A673 (cell line): ENCODE results near the gene SHANK3. TPM values are rescaled to one million over a fixed set of nuclear protein-coding genes. Genes with fewer than 3 reads are reported as not detected.

Experiments
- BruUV-seq: library from RNA; stranded (reverse); fragments of 400-500 nt; replicated peaks from 2 replicates; lab custom pipeline; 2021; lab: Mats Ljungman, UMichigan
- CTCF ChIA-PET: fragments of 300-600 bp; sonication (Branson Sonifier 250); formaldehyde crosslinking; loops from one replicate; lab custom pipeline; 2022; ENCODE audit warnings: antibody characterized with exemption; lab: Charles Lee
- POLR2A ChIA-PET: fragments of 300-600 bp; sonication (Branson Sonifier 250); formaldehyde crosslinking; loops from one replicate; lab custom pipeline; 2022; ENCODE audit warnings: antibody characterized with exemption; ENCODE audit not compliant: low non-redundant PET; lab: Charles Lee
- DNase-seq: peaks from one replicate; pipeline ENCODE4 v3.0.0-alpha.2; 2015; ENCODE audit warnings: low spot score
- H3K27ac ChIP-seq: fragments of 200-600 bp; sonication (generic); 2 replicates; pipeline ENCODE4 v1.5.1; 2016; ENCODE audit warnings: mixed run types, low read depth, mild to moderate bottlenecking, mixed read lengths, antibody characterized with exemption, low read length; ENCODE audit not compliant: poor library complexity, severe bottlenecking
- H3K27me3 ChIP-seq: fragments of 200-600 bp; sonication (generic); replicated peaks from 2 replicates; pipeline ENCODE4 v1.6.1; 2017; ENCODE audit warnings: mixed run types, low read depth, mild to moderate bottlenecking, mixed read lengths, antibody characterized with exemption, low read length; ENCODE audit not compliant: insufficient read depth, poor library complexity
- H3K36me3 ChIP-seq: fragments of 200-600 bp; sonication (generic); 2 replicates; pipeline ENCODE4 v1.6.1; 2016; ENCODE audit warnings: mixed run types, mild to moderate bottlenecking, mixed read lengths, antibody characterized with exemption, low read length; ENCODE audit not compliant: insufficient read depth, poor library complexity, severe bottlenecking
- H3K4me1 ChIP-seq: fragments of 200-600 bp; sonication (generic); 2 replicates; pipeline ENCODE4 v1.6.1; 2017; ENCODE audit warnings: mixed run types, mild to moderate bottlenecking, mixed read lengths, antibody characterized with exemption, low read length; ENCODE audit not compliant: insufficient read depth, poor library complexity, severe bottlenecking
- H3K4me3 ChIP-seq: fragments of 200-600 bp; sonication (generic); 2 replicates; pipeline ENCODE4 v1.5.1; 2016; ENCODE audit warnings: low read depth, mixed run types, mild to moderate bottlenecking, mixed read lengths, low read length; ENCODE audit not compliant: poor library complexity, severe bottlenecking
- H3K9me3 ChIP-seq: fragments of 200-600 bp; sonication (generic); 2 replicates; pipeline ENCODE4 v1.6.1; 2016; ENCODE audit warnings: mixed run types, low read depth, mild to moderate bottlenecking, mixed read lengths, antibody characterized with exemption, low read length; ENCODE audit not compliant: poor library complexity, severe bottlenecking
- EZH2 ChIP-seq: fragments of 200-600 bp; sonication (generic); IDR thresholded peaks from 2 replicates; pipeline ENCODE4 v1.6.1; 2017; ENCODE audit warnings: borderline replicate concordance, low read depth, mild to moderate bottlenecking, mixed read lengths, antibody characterized with exemption, low read length; ENCODE audit not compliant: poor library complexity, severe bottlenecking
- intact Hi-C: fragments of 100-400 bp; cut with micrococcal nuclease; formaldehyde crosslinking; loops from one replicate; pipeline ENCODE4 v1.10.0; 2022; ENCODE audit not compliant: unreplicated experiment
- total RNA-seq: library from RNA; stranded (reverse); gene quantifications from 2 replicates; pipeline ENCODE4 v1.2.3, GENCODE V29; 2021
- TF ChIP-seq, protein P1 (sequence below): fragments of 300-800, 200-600 bp; sonication (generic); conservative IDR thresholded peaks from 2 replicates; pipeline ENCODE4 v1.5.1; 2017; ENCODE audit warnings: low read depth, mild to moderate bottlenecking, antibody characterized with exemption, low read length, moderate library complexity, mixed read lengths

Gene SHANK3
- total RNA-seq, 1 experiment from 2014 or later = 4.4 TPM

DNA sequence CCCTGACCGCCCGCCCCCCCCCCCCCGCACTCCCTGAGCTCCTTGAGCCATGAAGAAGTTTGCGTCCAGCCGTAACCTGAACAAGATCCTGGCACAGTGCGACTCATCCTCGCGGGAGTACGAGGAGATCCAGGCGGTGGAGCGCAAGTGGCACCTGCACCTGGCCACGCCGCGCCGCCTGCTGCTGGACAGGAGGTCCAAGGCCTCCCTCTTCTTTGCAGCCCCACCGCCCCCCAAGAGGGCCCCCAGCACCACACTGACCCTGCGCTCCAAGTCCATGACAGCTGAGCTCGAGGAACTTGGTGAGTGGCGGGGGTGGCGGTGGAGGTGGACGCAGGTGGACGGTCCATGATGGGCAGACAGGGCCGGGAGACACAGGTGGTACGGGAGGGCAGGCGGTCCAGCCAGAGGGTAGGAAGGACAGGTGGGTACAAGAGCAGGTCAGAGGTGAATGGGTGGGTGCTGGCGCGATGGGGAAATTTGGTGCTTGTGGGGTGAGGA, 33.3 kb downstream of the SHANK3 start:
- Histone ChIP-seq H3K4me3 (no peak overlapping the region), H3K36me3 (no peaks in the 10 kb centered on the region), H3K27me3 (no peaks in the 10 kb centered on the region), H3K27ac (no peak overlapping the region), H3K9me3 (no peaks in the 10 kb centered on the region), H3K4me1 (peaks cover 4% of the 10 kb centered on the region)
- ChIA-PET POLR2A (no interaction called here), CTCF (no interaction called here)
- intact Hi-C loops = no loop called here
- DNase-seq = no peak
- TF ChIP-seq EZH2 = no peak
- TF ChIP-seq, protein P1, sequence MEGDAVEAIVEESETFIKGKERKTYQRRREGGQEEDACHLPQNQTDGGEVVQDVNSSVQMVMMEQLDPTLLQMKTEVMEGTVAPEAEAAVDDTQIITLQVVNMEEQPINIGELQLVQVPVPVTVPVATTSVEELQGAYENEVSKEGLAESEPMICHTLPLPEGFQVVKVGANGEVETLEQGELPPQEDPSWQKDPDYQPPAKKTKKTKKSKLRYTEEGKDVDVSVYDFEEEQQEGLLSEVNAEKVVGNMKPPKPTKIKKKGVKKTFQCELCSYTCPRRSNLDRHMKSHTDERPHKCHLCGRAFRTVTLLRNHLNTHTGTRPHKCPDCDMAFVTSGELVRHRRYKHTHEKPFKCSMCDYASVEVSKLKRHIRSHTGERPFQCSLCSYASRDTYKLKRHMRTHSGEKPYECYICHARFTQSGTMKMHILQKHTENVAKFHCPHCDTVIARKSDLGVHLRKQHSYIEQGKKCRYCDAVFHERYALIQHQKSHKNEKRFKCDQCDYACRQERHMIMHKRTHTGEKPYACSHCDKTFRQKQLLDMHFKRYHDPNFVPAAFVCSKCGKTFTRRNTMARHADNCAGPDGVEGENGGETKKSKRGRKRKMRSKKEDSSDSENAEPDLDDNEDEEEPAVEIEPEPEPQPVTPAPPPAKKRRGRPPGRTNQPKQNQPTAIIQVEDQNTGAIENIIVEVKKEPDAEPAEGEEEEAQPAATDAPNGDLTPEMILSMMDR = no peak
- no TSS peak for BruUV-seq

DNA sequence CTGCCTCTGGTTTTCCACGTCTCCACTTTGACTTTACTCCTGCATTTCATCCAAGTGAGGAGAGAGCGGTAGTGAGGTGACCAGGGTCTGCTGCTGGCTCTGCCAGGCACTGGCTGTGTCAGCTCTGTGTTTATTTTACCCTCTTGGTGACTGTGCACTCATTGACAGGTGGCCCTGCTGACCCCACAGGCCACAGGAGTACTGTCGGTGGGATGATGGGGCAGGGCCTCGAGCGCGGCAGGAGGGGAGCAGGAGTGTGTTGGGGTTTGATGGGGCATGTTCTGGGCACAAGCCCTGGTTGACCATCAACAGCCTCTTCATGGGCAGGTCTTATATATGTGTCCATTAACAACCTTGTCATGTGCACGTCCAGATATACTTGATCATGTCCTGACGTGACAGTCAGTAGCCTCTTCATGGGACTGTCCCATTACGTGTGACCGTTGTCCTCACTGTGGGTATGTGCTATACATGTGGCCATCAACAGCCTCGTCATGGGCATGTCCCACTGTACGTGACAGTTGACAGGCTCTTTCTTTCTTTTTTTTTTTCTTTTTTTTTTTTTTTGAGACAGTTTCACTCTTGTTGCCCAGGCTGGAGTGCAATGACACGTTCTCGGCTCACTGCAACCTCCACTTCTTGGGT, 34.0 kb downstream of the SHANK3 start:
- Histone ChIP-seq H3K27me3 (no peaks in the 10 kb centered on the region), H3K9me3 (no peaks in the 10 kb centered on the region), H3K27ac (no peak overlapping the region), H3K36me3 (no peaks in the 10 kb centered on the region), H3K4me3 (no peak overlapping the region), H3K4me1 (peaks cover 4% of the 10 kb centered on the region)
- no peak for TF ChIP-seq EZH2
- TF ChIP-seq, protein P1 = no peak
- CTCF ChIA-PET = no interaction called here
- no peak for DNase-seq
- BruUV-seq = no TSS peak
- POLR2A ChIA-PET = no interaction called here
- intact Hi-C loops = no loop called here

DNA sequence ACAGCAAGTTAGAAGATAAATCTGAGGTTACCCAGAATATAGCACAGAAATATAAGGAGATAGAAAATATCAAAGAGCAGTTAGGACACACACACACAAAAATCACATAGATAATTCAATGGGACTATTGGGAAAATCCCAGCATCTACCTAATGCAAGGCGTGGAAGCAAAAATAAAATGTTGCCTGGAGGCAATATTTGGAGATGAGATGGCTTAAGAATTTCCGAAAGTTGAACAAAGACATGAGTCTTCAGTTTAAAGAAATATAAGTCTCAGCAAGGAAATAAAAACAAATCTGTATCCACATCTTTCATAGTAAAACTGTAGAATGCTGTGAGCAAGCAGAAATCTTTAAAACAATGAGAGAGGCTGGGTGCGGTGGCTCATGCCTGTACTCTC, 35.9 kb downstream of the SHANK3 start:
- intact Hi-C loops = no loop called here
- Histone ChIP-seq H3K27ac (no peak overlapping the region), H3K4me1 (peaks cover 4% of the 10 kb centered on the region), H3K27me3 (no peaks in the 10 kb centered on the region), H3K36me3 (no peaks in the 10 kb centered on the region), H3K9me3 (no peaks in the 10 kb centered on the region), H3K4me3 (no peak overlapping the region)
- no peak for DNase-seq
- ChIA-PET POLR2A (no interaction called here), CTCF (no interaction called here)
- no TSS peak for BruUV-seq
- TF ChIP-seq EZH2 = no peak
- TF ChIP-seq, protein P1 = no peak
